DLD1 (cell line): ENCODE results near the gene ROM1.

Source experiments
- in situ Hi-C: cut with HindIII; loops from 2 replicates; pipeline ENCODE4 v1.10.0; 2017; ENCODE audit warnings: low sequenced_read_pairs

Gene ROM1, protein sequence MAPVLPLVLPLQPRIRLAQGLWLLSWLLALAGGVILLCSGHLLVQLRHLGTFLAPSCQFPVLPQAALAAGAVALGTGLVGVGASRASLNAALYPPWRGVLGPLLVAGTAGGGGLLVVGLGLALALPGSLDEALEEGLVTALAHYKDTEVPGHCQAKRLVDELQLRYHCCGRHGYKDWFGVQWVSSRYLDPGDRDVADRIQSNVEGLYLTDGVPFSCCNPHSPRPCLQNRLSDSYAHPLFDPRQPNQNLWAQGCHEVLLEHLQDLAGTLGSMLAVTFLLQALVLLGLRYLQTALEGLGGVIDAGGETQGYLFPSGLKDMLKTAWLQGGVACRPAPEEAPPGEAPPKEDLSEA

GRCh38 chr11:62612366-62613290 is at the start of gene ROM1, which contains the start of gene EML3:
TSS of gene ROM1 (plus strand) at chr11:62613257. CDS start at chr11:62613282, 25 bp downstream.
TSS of gene EML3 (minus strand) at chr11:62612775. CDS start at chr11:62612457, 318 bp downstream.
- in situ Hi-C loops = no loop called here

GRCh38 chr11:62565100-62565802 is 47.8 kb upstream of the ROM1 start:
- in situ Hi-C loops = loop anchor here (25.0 kb wide), 1 partner anchor 128 kb away; no protein-coding TSS in a partner anchor

GRCh38 chr11:62566247-62566646 is 46.8 kb upstream of the ROM1 start:
- in situ Hi-C loops = loop anchor here (25.0 kb wide), 1 partner anchor 129 kb away; no protein-coding TSS in a partner anchor

DNA sequence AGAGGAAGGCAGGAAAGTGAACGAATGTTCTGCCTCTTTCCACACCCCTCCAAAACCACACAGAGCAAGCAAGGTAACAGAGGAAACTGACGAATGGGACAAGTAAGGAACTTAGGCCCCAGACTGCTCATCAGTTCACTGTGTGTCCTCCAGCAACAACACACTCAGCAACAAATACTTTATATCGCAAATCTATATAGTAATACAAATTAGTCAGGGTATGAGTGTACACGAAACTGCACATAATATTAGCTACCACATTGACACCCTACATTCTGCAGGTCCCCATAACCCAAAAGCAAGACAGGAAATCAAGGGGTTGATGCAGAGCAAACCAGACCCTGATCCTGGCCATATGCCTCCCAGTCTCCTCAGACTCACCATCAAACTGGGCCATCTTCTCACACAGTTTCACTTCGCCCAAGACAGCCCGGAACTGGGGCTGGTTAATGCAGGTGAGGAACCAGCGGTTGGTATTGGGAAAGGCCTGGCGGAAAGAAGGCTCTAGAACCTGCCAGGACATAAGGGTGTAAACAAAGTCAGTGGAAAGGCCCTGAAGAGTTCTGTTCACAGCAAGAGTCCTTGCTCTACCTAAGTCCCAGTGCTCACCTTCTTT is 45.9 kb upstream of the ROM1 start:
- in situ Hi-C loops = loop anchor here (25.0 kb wide), 1 partner anchor 130 kb away; no protein-coding TSS in a partner anchor

DNA sequence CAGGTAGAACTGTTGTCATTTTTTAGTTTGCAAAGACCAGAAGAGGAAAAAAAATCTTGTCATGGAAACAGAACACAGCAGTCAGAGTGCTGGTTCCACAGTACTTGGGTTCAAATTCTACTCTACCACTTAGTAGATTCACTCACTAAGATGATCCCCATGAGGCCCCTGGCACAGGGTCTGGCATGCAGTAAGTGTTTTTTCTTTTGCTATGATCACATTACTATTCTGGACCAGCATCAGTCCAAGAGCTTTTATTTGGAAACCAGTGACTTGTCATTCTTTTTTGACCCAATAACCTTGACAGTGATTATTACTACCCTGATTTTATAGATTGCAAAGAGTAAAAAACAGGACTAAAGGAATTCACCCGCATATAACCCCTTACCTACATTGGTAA is 43.4 kb upstream of the ROM1 start:
- in situ Hi-C loops = loop anchor here (25.0 kb wide), 1 partner anchor 132 kb away; no protein-coding TSS in a partner anchor

DNA sequence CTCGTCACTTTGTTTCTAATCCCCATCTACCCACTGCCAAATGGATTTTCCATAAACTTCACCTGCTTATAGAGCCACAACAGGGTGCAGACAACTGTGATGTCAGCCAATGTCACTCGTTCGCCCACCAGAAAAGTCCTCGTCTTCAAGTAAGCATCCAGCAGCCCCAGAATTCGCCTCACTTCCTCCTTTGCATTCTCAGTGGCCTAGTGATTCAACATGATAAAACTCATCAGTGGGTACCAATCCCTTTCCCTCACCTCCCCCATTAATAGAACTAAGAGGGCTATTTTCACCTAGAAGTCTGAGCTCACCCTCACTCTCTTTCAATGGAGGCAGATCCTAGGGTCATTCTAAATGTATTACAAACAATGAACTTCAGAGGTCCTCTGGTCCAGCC is 42.2 kb upstream of the ROM1 start:
- in situ Hi-C loops = loop anchor here (25.0 kb wide), 1 partner anchor 134 kb away; no protein-coding TSS in a partner anchor

GRCh38 chr11:62571493-62571892 is 41.6 kb upstream of the ROM1 start:
- in situ Hi-C loops = loop anchor here (25.0 kb wide), 1 partner anchor 134 kb away; no protein-coding TSS in a partner anchor

DNA sequence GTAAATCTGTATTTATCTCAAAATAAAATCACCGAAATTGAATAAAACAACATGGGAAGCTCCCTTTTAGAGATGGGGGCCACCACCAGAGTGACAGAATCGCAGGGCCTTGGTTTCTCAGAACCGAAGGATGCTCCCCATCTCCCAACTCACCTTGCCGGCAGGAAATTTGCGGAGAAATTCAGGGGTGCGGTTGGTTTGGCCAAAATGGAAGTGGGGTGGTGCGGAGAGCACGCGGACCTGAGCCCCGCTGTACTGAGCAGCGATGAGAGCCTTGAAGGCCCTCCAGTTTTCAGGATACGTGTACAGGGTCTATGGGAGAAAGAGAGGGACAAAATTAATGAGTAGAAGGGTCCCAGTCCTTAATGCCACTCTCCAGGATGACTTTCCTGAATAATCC is 40.6 kb upstream of the ROM1 start:
- in situ Hi-C loops = loop anchor here (25.0 kb wide), 1 partner anchor 135 kb away; no protein-coding TSS in a partner anchor

DNA sequence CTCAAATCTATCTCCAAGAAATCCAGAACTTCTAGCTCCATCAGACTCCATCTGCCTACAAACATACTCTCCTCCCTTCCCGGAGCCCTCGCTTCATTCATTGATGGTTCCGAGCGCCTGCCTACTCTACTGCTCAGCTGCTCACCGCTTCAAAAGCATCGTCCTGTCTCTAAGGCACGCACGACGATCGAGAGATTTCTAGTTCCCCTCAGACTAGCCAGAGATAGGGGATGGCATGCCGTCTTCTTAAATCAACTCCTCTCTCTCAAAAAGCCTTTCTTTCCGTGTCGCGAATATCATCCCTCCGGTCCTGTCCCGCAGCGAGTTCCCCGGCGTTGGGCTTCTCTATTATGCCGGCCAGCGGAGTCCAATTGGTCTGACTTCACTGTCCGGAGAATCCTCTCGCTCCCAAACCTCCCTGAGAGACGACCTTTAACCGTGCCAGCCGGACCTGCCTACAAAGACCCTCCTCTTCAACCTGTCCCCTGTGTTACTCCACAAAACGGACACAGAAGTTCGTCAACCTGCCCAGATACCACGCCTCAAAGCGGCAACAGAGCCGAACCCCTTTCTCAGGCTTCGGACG is 40.0 kb upstream of the ROM1 start:
- in situ Hi-C loops = loop anchor here (25.0 kb wide), 1 partner anchor 136 kb away; no protein-coding TSS in a partner anchor

DNA sequence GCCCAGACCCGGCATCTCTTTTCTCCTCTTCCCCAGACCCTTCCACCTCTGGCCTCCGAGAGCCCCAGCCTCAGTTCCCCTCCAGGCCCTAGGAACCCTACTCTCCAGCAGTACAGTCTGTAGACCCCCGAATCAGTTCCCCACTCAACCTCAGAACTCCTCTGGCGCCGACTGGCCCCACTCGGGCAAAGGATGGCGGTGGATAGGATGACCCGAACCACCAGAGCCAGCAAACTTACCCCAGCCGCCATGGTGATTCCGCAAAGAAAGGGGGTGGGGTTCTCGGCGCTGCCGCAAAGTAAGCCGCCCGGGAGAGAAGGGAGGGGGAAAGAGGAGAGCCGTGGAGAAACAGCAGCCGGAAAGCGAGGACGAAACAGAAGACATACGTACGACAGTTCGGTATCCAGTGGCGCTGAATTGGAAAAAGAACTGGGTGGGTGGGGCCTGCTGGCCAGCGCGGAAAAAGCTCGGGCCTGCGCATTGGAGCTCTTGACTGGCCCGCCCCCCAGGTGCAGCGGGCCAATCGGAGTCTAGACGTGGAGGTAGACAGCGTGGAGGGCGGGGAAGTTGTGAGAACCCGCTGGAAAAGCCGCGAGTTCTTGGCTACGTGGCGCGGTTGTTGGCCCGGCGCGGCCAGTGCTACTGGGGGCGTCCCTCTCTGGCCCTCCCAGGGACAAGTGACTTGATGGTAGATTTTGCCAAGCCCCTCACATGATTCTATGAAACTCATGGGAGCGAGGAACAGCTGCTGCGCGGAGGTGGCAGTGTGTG is 39.3 kb upstream of the ROM1 start, which contains the start of gene EEF1G:
TSS of gene EEF1G (minus strand) at position 300 of the 771 bp plus-strand sequence. CDS start at position 251, 49 bp downstream.
- in situ Hi-C loops = loop anchor here (25.0 kb wide), 1 partner anchor 136 kb away; no protein-coding TSS in a partner anchor

- in situ Hi-C loops = loop anchor here (25.0 kb wide), 1 partner anchor 137 kb away; no protein-coding TSS in a partner anchor
These were observed 38.5 kb upstream of the ROM1 start for GRCh38 chr11:62574363-62575071.

DNA sequence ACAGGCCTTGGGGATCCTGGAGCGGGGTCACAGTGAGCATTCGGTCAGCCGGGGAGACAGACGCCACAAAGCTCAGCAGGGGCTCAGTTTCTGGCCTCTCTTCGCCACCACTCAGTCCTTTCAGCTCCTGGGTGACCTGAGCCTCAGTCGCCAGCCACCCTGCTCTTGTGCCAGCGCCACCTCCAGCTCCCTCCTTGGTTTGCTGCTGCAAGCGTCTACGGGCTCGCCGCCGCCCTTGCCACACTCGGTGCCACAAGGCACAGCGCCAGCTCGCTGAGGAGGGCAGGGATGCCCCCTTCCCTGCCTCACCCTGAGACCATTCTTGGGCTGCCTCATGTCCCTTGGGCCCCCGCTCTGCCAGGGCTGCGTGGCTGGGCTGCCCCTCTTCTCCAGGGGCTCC is 37.9 kb upstream of the ROM1 start:
- in situ Hi-C loops = no loop called here

DNA sequence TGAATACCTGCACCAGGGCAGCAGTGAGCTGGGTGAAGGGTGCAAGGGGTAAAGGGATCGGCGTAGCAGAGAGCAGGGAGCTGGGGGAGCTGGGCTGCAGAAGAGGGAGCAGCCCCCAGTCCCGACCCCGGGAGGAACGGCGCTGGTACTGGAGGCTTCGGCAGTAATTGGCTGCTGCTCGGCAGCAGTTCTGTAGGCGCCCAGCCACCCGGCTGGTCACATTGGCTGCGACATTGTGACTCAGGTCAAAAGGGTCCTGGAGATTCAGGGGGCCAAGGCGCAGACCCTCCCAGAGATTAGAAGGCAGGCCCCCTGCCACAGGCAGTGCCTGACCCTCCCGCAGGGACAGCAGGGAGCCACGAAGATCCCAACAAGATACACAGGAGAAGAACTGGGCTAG is 37.2 kb upstream of the ROM1 start:
- in situ Hi-C loops = no loop called here

DNA sequence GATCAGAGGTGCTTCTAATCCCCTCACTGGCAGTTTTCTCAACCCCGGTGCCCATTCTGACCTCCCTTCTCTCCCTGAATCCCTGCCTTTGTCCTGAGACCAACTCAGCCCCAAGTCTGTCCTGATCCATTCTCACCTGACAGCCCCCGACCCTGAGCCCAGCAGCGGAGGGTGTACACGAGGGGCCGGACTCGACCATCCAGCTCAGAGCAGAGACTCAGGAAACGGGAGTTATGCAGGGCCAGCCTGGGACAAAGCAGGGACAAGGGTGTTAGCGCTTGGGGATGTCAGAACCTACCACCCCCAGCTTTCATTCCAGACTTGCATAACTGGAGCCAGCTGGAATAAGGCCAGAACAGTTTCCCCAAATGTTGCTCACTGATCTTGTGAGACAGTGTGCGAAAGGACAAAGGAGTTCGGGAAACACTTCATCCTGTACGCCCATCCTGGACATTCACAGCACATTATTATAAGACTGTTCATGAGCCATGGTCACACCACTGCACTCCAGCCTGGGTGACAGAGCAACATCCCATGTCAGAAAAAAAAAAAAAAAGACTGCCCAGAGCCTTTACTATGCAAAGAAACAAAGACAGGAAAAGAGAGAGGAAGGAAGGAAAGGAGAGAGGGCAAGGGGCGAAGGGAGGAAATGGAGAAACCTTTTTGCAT is 35.9 kb upstream of the ROM1 start:
- in situ Hi-C loops = no loop called here

DNA sequence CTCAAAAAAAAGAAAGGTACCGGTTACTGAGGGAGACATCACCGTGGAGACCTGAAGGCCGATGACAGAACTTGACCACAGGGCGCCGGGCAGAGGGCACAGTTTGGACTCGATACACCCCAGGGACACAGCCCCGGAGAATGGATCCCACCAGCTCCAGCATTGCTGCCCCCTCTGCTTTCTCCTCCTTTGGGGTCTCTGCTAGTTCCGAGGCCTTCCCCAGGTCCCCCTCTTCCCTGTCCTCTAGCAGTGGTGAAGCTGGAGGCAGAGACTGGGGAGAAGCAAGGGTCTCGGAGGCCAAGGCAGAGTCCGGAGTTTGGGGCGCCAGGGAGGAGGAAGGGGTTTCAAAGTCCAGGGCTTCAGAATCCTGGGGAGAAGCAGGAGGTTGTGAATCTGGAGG is 34.5 kb upstream of the ROM1 start:
- in situ Hi-C loops = no loop called here

- in situ Hi-C loops = no loop called here
These were observed 33.8 kb upstream of the ROM1 start for GRCh38 chr11:62579252-62579651.

DNA sequence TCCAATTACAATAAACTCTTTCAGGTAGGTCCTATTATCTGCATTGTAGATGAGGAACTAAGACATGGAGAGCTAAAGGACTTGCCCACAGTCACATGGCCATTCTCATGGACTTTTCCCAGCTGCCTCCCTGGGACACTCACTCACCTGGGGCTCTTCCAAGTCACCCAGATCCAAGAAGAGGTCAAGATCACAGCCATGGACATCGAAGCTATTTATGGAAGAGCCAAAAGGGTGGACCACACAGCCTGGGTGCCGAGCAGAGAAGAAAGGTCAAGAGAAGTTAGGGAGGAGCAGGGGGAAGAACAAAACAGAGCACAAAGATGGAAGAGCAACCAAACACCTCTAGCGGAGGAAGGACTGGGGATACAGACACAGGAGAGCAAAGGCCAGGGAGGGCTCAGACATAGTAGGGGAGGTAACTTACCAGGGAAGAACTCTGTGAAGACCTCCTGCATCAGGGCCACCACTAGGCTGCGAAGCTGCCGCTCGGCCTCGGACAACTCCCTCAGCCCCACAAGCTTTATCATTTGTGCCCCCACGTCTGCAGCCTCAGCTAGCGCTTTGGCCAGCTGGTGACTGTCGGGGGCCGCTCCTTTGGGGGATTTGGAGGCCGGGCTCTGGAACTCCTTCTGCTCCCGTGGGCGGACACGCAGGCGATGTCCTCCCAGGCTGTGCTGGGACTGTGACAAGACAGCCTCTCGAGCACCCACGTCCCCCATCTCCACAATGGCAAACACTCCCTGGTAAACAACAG is 31.9 kb upstream of the ROM1 start:
- in situ Hi-C loops = no loop called here
